HG03139 (cell line): Measurements from ENCODE around the gene SLX4IP.
"Not testable (repeated sequence)": the region's sequence is repeated elsewhere in the genome, so short reads cannot be mapped to it uniquely, and the experiment has no call there.

ENCODE experiments used
- ATAC-seq: cut with Tn5 transposase; IDR thresholded peaks from one replicate; pipeline ENCODE4 v1.9.1; 2021; ENCODE audit not compliant: unreplicated experiment

Gene SLX4IP

GRCh38 chr20:10565922-10566897, 131.1 kb downstream of the SLX4IP start:
- no peak for ATAC-seq

- ATAC-seq: no peak
Observed at GRCh38 chr20:10568032-10568431, 132.9 kb downstream of the SLX4IP start.

GRCh38 chr20:10571313-10571815, 136.3 kb downstream of the SLX4IP start:
- ATAC-seq: no peak

GRCh38 chr20:10572853-10573252, 137.7 kb downstream of the SLX4IP start:
- no peak for ATAC-seq

- ATAC-seq: no peak
Observed at GRCh38 chr20:10573273-10573950, 138.3 kb downstream of the SLX4IP start.

- no peak for ATAC-seq
Observed at GRCh38 chr20:10573951-10574339, 138.8 kb downstream of the SLX4IP start.

GRCh38 chr20:10576411-10577090, 141.4 kb downstream of the SLX4IP start:
- ATAC-seq: no peak

- no peak for ATAC-seq
Observed at GRCh38 chr20:10577648-10578047, 142.5 kb downstream of the SLX4IP start.

GRCh38 chr20:10578607-10579006, 143.5 kb downstream of the SLX4IP start:
- no peak for ATAC-seq

GRCh38 chr20:10579942-10580341, 144.8 kb downstream of the SLX4IP start:
- no peak for ATAC-seq

- no peak for ATAC-seq
Observed at GRCh38 chr20:10580700-10581099, 145.6 kb downstream of the SLX4IP start.

GRCh38 chr20:10581823-10582222, 146.7 kb downstream of the SLX4IP start:
- no peak for ATAC-seq

- ATAC-seq: no peak
Observed at GRCh38 chr20:10584371-10584770, 149.3 kb downstream of the SLX4IP start.

GRCh38 chr20:10585308-10585707, 150.2 kb downstream of the SLX4IP start:
- no peak for ATAC-seq

- ATAC-seq: no peak
Observed at GRCh38 chr20:10586296-10586695, 151.2 kb downstream of the SLX4IP start.

GRCh38 chr20:10590446-10590845, 155.3 kb downstream of the SLX4IP start:
- not testable (repeated sequence) for ATAC-seq

- ATAC-seq: no peak
Observed at GRCh38 chr20:10590950-10591671, 156.0 kb downstream of the SLX4IP start.

GRCh38 chr20:10591946-10592521, 156.9 kb downstream of the SLX4IP start:
- ATAC-seq: no peak

GRCh38 chr20:10594296-10594868, 159.3 kb downstream of the SLX4IP start:
- no peak for ATAC-seq

- ATAC-seq: no peak
Observed at GRCh38 chr20:10595266-10595665, 160.2 kb downstream of the SLX4IP start.
